Activated B cell treated with CpG ODN at 0.5 μM for 24 hours (primary cell): ENCODE data around the gene VEZT. TPM values are rescaled to one million over a fixed set of nuclear protein-coding genes. Genes with fewer than 3 reads are reported as not detected.

Source experiments
- ATAC-seq: fragments of 200-7000 bp; cut with Tn5 transposase; one replicate; pipeline ENCODE4 v1.10.0; 2021; ENCODE audit warnings: low read depth, mild to moderate bottlenecking, moderate library complexity
- CTCF ChIA-PET: fragments of 350-600 bp; sonication (Branson Sonifier 250); formaldehyde crosslinking; loops from one replicate; lab custom pipeline; 2021; ENCODE audit warnings: antibody characterized with exemption; lab: Charles Lee
- POLR2A ChIA-PET: fragments of 350-600 bp; sonication (Branson Sonifier 250); formaldehyde crosslinking; loops from one replicate; lab custom pipeline; 2021; ENCODE audit warnings: antibody characterized with exemption; lab: Charles Lee
- DNase-seq: peaks from one replicate; pipeline ENCODE4 v3.0.0; 2022
- H3K27ac Mint-ChIP-seq: one replicate; pipeline ENCODE4 v1.8.0; 2020; ENCODE audit warnings: mixed read lengths
- H3K27me3 Mint-ChIP-seq: one replicate; pipeline ENCODE4 v1.8.0; 2021; ENCODE audit warnings: mixed read lengths
- H3K36me3 Mint-ChIP-seq: one replicate; pipeline ENCODE4 v1.8.0; 2021; ENCODE audit warnings: low read depth, mixed read lengths
- H3K4me1 Mint-ChIP-seq: one replicate; pipeline ENCODE4 v1.8.0; 2021; ENCODE audit warnings: mixed read lengths
- H3K4me3 Mint-ChIP-seq: one replicate; pipeline ENCODE4 v1.8.0; 2020; ENCODE audit warnings: mild to moderate bottlenecking, mixed read lengths
- H3K9me3 Mint-ChIP-seq: one replicate; pipeline ENCODE4 v1.8.0; 2020; ENCODE audit warnings: mixed read lengths
- intact Hi-C: fragments of 100-400 bp; cut with micrococcal nuclease; formaldehyde crosslinking; loops from one replicate; pipeline ENCODE4 v1.15.1; 2024
- total RNA-seq: library from RNA; stranded (reverse); gene quantifications from 2 replicates; pipeline ENCODE4 v1.2.3, GENCODE V29; 2022
- TF ChIP-seq, protein P1 (sequence below): fragments of 200-600 bp; IDR thresholded peaks from one replicate; pipeline ENCODE4 v1.8.0; 2022; ENCODE audit warnings: antibody characterized with exemption, mild to moderate bottlenecking

VEZT gene
- total RNA-seq, 1 donor from 2014 or later = 58.7 TPM

DNA sequence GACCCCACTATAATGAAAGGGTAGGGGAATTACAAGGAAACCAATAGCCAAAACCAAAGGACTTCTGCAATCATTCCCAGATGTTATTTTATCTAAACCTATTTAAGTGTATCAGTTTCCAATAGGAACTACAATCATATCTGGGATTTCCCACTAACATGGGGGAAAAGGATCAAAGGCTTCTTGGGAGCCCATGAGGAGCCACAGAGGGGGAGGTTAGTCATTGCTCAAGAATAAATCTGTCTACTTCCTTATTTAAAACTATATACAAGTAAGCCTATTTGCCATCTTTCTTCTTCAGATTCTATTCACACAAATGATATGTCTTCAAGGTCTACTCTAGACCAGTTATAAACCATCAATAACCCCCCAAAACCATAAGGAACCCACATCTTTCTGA, 33.5 kb upstream of the VEZT start:
- H3K27me3 Mint-ChIP-seq = no peaks in the 10 kb centered on the region
- ChIA-PET CTCF (no interaction called here), POLR2A (no interaction called here)
- ATAC-seq (no peak), DNase-seq (no peak)
- no peaks in the 10 kb centered on the region for H3K9me3 Mint-ChIP-seq
- intact Hi-C loops = no loop called here
- peaks cover 13% of the 10 kb centered on the region for H3K4me1 Mint-ChIP-seq
- TF ChIP-seq, protein P1, sequence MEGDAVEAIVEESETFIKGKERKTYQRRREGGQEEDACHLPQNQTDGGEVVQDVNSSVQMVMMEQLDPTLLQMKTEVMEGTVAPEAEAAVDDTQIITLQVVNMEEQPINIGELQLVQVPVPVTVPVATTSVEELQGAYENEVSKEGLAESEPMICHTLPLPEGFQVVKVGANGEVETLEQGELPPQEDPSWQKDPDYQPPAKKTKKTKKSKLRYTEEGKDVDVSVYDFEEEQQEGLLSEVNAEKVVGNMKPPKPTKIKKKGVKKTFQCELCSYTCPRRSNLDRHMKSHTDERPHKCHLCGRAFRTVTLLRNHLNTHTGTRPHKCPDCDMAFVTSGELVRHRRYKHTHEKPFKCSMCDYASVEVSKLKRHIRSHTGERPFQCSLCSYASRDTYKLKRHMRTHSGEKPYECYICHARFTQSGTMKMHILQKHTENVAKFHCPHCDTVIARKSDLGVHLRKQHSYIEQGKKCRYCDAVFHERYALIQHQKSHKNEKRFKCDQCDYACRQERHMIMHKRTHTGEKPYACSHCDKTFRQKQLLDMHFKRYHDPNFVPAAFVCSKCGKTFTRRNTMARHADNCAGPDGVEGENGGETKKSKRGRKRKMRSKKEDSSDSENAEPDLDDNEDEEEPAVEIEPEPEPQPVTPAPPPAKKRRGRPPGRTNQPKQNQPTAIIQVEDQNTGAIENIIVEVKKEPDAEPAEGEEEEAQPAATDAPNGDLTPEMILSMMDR = no peak
- no peak overlapping the region for H3K4me3 Mint-ChIP-seq
- no peak overlapping the region for H3K27ac Mint-ChIP-seq
- no peaks in the 10 kb centered on the region for H3K36me3 Mint-ChIP-seq

DNA sequence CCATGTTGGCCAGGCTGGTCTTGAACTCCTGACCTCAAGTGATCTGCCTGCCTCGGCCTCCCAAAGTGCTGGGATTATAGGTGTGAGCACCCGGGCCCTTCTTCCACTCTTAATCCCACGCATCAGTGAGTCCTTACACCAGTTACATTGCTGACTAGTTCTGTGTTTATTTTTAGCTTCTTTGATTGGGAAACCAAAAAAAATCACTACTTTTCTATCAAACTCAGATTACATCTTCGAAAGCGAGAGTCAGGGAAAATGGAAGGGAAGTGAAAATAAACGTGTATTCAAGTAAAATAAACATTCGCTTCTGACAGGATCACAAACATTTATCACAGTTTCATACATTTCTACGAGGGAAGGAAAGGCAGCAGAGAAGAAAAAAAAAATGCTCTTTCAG, 32.5 kb upstream of the VEZT start:
- TF ChIP-seq, protein P1 = no peak
- ChIA-PET POLR2A (no interaction called here), CTCF (no interaction called here)

DNA sequence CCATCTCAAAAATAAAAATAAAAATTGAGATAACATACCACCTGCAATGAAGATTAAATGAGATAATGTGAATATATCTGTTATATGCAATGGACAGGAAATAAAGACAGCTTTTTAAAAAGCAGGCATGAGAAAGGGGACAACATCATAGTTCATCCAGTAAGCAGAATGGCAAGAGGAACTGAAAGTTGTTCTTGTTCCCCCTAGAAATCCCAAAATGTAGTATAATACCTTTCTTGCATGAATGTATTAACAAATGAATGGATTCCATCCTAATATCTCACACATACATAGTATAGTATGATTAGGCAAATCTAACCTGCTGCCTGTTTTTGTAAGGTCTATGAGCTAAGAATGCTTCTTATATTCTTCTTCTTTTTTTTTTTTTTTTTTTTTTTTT, 31.8 kb upstream of the VEZT start:
- Mint-ChIP-seq H3K27me3 (no peaks in the 10 kb centered on the region), H3K4me3 (no peak overlapping the region), H3K4me1 (peaks cover 13% of the 10 kb centered on the region), H3K27ac (no peak overlapping the region), H3K9me3 (no peaks in the 10 kb centered on the region), H3K36me3 (no peaks in the 10 kb centered on the region)
- CTCF ChIA-PET = no interaction called here
- intact Hi-C loops = no loop called here
- no peak for DNase-seq
- TF ChIP-seq, protein P1 = no peak
- ATAC-seq = no peak
- POLR2A ChIA-PET = no interaction called here

More for the DNA sequence above, 32.5 kb upstream of the VEZT start:
- ATAC-seq (no peak), DNase-seq (no peak)
- Mint-ChIP-seq H3K27ac (no peak overlapping the region), H3K36me3 (no peaks in the 10 kb centered on the region), H3K9me3 (no peaks in the 10 kb centered on the region), H3K4me3 (no peak overlapping the region), H3K4me1 (peaks cover 13% of the 10 kb centered on the region), H3K27me3 (no peaks in the 10 kb centered on the region)
- intact Hi-C loops = no loop called here

DNA sequence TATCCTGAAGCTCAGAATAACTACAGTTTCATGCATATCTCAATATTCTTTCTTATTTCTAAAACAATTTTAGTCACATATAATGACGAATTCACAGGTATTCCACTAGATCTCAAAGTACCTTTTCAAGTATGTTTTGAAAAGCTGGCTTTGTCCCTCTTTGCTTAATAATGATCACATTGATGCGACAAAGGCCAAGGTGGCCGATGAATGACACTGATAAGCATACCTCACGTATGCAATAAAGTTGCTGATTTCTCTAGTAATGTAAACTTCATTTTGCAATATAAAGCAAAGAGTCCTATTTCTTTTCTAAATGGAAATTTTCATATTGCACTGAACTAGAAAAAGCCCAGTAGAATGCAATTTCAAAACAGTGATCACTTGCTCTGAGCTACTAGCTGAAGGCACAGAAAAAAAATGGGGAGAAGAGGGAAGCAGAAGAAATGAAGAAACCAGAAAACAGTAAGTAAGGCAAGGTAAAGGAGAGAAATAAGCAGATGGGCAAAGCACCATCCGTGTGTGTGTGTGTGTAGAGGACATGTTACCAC, 29.7 kb upstream of the VEZT start:
- H3K27ac Mint-ChIP-seq = no peak overlapping the region
- DNase-seq (no peak), ATAC-seq (no peak)
- TF ChIP-seq, protein P1 = no peak
- no peaks in the 10 kb centered on the region for H3K9me3 Mint-ChIP-seq
- intact Hi-C loops = no loop called here
- ChIA-PET POLR2A (interaction anchor here (0.7 to 0.8 kb wide), 3 partner anchors 21 to 30 kb away, joined by 3 to 5 read pairs (median 3); partner anchors contain the start of genes FGD6 and VEZT), CTCF (no interaction called here)
- no peaks in the 10 kb centered on the region for H3K27me3 Mint-ChIP-seq
- no peak overlapping the region for H3K4me3 Mint-ChIP-seq
- H3K36me3 Mint-ChIP-seq = no peaks in the 10 kb centered on the region
- peaks cover 11% of the 10 kb centered on the region for H3K4me1 Mint-ChIP-seq

DNA sequence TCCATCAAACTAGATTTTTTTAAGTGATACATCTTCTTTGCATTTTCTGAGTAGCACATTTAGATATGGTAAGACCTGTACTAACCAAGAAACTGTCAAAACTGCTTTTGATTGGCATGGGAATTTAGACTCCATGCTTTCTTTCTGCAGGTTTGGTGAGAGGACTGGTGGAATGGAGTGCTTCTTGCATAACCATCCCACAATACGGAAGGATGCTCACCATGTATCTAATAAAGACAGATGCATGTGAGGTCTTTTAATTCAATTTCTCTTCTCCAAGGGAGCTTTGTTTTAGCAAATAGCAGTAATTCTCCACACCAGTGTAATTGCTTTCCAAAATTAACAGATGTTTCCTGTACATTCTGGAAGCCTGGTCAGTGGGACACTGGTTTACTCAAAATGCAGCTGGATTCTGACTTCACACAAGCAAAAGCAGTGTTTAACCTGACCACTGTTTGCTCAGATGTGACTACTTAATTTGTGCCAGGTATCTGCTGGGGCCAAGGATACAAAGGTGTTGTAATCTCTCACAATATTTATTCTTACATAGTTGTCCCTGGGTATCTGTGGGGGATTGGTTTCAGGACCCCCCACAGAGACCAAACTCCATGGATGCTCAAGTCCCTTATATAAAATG, 26.4 kb upstream of the VEZT start:
- peaks cover 9% of the 10 kb centered on the region for H3K4me1 Mint-ChIP-seq
- DNase-seq = no peak
- ATAC-seq = no peak
- H3K27ac Mint-ChIP-seq = no peak overlapping the region
- H3K36me3 Mint-ChIP-seq = no peaks in the 10 kb centered on the region
- ChIA-PET POLR2A (no interaction called here), CTCF (no interaction called here)
- TF ChIP-seq, protein P1 = no peak
- H3K27me3 Mint-ChIP-seq = no peaks in the 10 kb centered on the region
- H3K4me3 Mint-ChIP-seq = no peak overlapping the region
- no peaks in the 10 kb centered on the region for H3K9me3 Mint-ChIP-seq
- intact Hi-C loops = no loop called here
